Gastroesophageal sphincter (tissue), 3 donors: ENCODE data around the gene DBN1.

ENCODE experiments used
- CTCF ChIP-seq, 4 experiments: fragments of 200-600 bp in 2 of 4; fragments of 450-650 bp in 2 of 4; sonication (generic) in 1 of 4; IDR thresholded peaks; one replicate each; pipeline ENCODE4 v1.5.1; 2017 to 2019; ENCODE audit warnings: antibody characterized with exemption in 4 of 4, mild to moderate bottlenecking in 2 of 4, moderate library complexity in 2 of 4
- POLR2A ChIP-seq, 2 donors: fragments of 450-650 bp; IDR thresholded peaks; one replicate each; pipeline ENCODE4 v1.6.1; 2017; ENCODE audit warnings: antibody characterized with exemption in 2 of 2, mild to moderate bottlenecking in 2 of 2, moderate library complexity in 1 of 2

GRCh38 chr5:177410575-177410974 lies 62.9 kb downstream of the DBN1 start:
- no peak for TF ChIP-seq CTCF (IDR thresholded peaks at IDR 0.05)
- TF ChIP-seq POLR2A (IDR thresholded peaks at IDR 0.05): no peak
